ENCODE data around the gene SLC5A10. TPM values are rescaled to one million over a fixed set of nuclear protein-coding genes. Genes with fewer than 3 reads are reported as not detected.
A peak's percentile ranks its signal among the peaks of the same experiment; 100 is the strongest.

SLC5A10 gene
- polyA plus RNA-seq, 1 of the 3 experiments (the other 2 are of a cell fraction), result not detected

GRCh38 chr17:18961634-18962493 is 9.9 kb downstream of the SLC5A10 start (continued):
- no peak for TF ChIP-seq POLR2AphosphoS5 (IDR thresholded peaks at IDR 0.05; ENCODE audit: low read depth, low read length)
- TF ChIP-seq TEAD4 (IDR thresholded peaks at IDR 0.05; ENCODE audit: borderline replicate concordance, insufficient read depth), result no peak
- TF ChIP-seq ELF1 (IDR thresholded peaks at IDR 0.05), result no peak
- no peak for TF ChIP-seq GATA2 (CRISPR knock-in tag; IDR thresholded peaks at IDR 0.05)
- no peak for TF ChIP-seq MEF2A (IDR thresholded peaks at IDR 0.05; ENCODE audit: borderline replicate concordance, low read depth)
- TF ChIP-seq EP300 (IDR thresholded peaks at IDR 0.05; ENCODE audit: borderline replicate concordance in 1 of 2, low read depth in 1 of 2, low read length in 1 of 2), result no peak
- no peak for TF ChIP-seq RFX5 (IDR thresholded peaks at IDR 0.05; ENCODE audit: low read length)
- TF ChIP-seq USF1 (IDR thresholded peaks at IDR 0.05; ENCODE audit: borderline replicate concordance, low read depth), result no peak
- no peak for TF ChIP-seq FOSL2 (IDR thresholded peaks at IDR 0.05; ENCODE audit: borderline replicate concordance, low read depth)
- TF ChIP-seq EZH2phosphoT487 (IDR thresholded peaks at IDR 0.05; ENCODE audit: borderline replicate concordance, low read depth), result no peak
- TF ChIP-seq ZBTB33 (IDR thresholded peaks at IDR 0.05; ENCODE audit: borderline replicate concordance, low read depth), result no peak

GRCh38 chr17:18962494-18962815 is 10.5 kb downstream of the SLC5A10 start:
- Histone ChIP-seq H3K27ac (ENCODE audit: low read depth in 2 of 2, low read length in 1 of 2) (peak overlapping the region in 1 of 2 experiments; percentile 16; a peak in 3 of 4 replicates), H3K36me3 (replicated peaks in 1 of 2; ENCODE audit: control insufficient read depth in 1 of 2, insufficient read depth in 2 of 2, low read length in 1 of 2) (no peaks in the 10 kb centered on the region), H3K9ac (peak overlapping the region; percentile 15; the same call in 1 of the 2 replicates), H3K27me3 (ENCODE audit: insufficient read depth) (no peaks in the 10 kb centered on the region), H3K4me2 (no peak overlapping the region), H3K79me2 (ENCODE audit: insufficient read depth) (no peaks in the 10 kb centered on the region), H4K20me1 (ENCODE audit: insufficient read depth) (no peaks in the 10 kb centered on the region), H3F3A (replicated peaks; ENCODE audit: insufficient read depth) (peaks cover 14% of the 10 kb centered on the region), H2AFZ (ENCODE audit: low read depth) (0 out of 2 replicates have a peak overlapping the region, but pooled peaks have one; percentile 10), H3K9me3 (no peaks in the 10 kb centered on the region), H3K4me1 (ENCODE audit: control insufficient read depth in 1 of 2, insufficient read depth in 2 of 2, low read depth in 1 of 2, low read length in 1 of 2) (peaks cover 6 to 20% of the 10 kb centered on the region in 2 experiments; a peak in 2 of 4 replicates), H3K9me2 (no peaks in the 10 kb centered on the region), H3K4me3 (ENCODE audit: low read depth in 2 of 2, low read length in 1 of 2) (no peak overlapping the region)
- CTCF ChIA-PET, result interaction anchor here (0.8 to 2.6 kb wide), 2 partner anchors 13 to 30 kb away, joined by 3 to 34 read pairs; no protein-coding TSS in a partner anchor
- TF ChIP-seq JUND (IDR thresholded peaks at IDR 0.05) (no peak), NRF1 (IDR thresholded peaks at IDR 0.05; ENCODE audit: low read depth, low read length) (no peak), SMC3 (IDR thresholded peaks at IDR 0.05; ENCODE audit: low read depth, low read length) (no peak), TCF12 (IDR thresholded peaks at IDR 0.05) (no peak), MEF2A (IDR thresholded peaks at IDR 0.05; ENCODE audit: borderline replicate concordance, low read depth) (no peak), POLR2AphosphoS5 (IDR thresholded peaks at IDR 0.05; ENCODE audit: low read depth, low read length) (no peak), EZH2phosphoT487 (IDR thresholded peaks at IDR 0.05; ENCODE audit: borderline replicate concordance, low read depth) (no peak), MXI1 (IDR thresholded peaks at IDR 0.05; ENCODE audit: low read depth, low read length) (no peak), USF1 (IDR thresholded peaks at IDR 0.05; ENCODE audit: borderline replicate concordance, low read depth) (no peak), CTCF (IDR thresholded peaks at IDR 0.05) (no peak), IRF3 (IDR thresholded peaks at IDR 0.05; ENCODE audit: low read depth, low read length) (no peak), ELF1 (IDR thresholded peaks at IDR 0.05) (no peak), USF2 (IDR thresholded peaks at IDR 0.05; ENCODE audit: borderline replicate concordance, low read depth, low read length) (no peak), SIN3A (IDR thresholded peaks at IDR 0.05; ENCODE audit: borderline replicate concordance, low read depth, low read length) (no peak), GABPA (IDR thresholded peaks at IDR 0.05; ENCODE audit: low read depth) (no peak), RXRA (IDR thresholded peaks at IDR 0.05; ENCODE audit: borderline replicate concordance, low read depth) (no peak), FOXM1 (IDR thresholded peaks at IDR 0.05; ENCODE audit: low read depth) (no peak)
- 61% methylated on average over 6 of the region's 6 CpGs for WGBS (ENCODE audit: low lambda C conversion rate)
- DNase-seq, result no peak
- POLR2A ChIA-PET, result no interaction called here
